Activated CD4-positive, alpha-beta memory T cell treated with anti-CD3 and anti-CD28 coated beads, Interleukin-2, amount 10 ng/mL, durations not matched to agents 7 days and 5 days (primary cell): ENCODE data around the gene IL4R. TPM values are rescaled to one million over a fixed set of nuclear protein-coding genes. Genes with fewer than 3 reads are reported as not detected.

Source experiments
- CTCF ChIA-PET: fragments of 350-600 bp; sonication (Branson Sonifier 250); formaldehyde crosslinking; loops from one replicate; lab custom pipeline; 2021; ENCODE audit warnings: antibody characterized with exemption, inconsistent platforms; lab: Charles Lee
- POLR2A ChIA-PET: fragments of 350-600 bp; sonication (Branson Sonifier 250); formaldehyde crosslinking; loops from one replicate; lab custom pipeline; 2021; ENCODE audit warnings: antibody characterized with exemption; lab: Charles Lee
- DNase-seq: peaks from one replicate; pipeline ENCODE4 v3.0.0-alpha.2; 2020
- H3K27ac Mint-ChIP-seq: one replicate; pipeline ENCODE4 v1.8.0; 2021; ENCODE audit warnings: mild to moderate bottlenecking, mixed read lengths
- H3K27me3 Mint-ChIP-seq: one replicate; pipeline ENCODE4 v1.8.0; 2021; ENCODE audit warnings: mixed read lengths
- H3K36me3 Mint-ChIP-seq: one replicate; pipeline ENCODE4 v1.8.0; 2021; ENCODE audit warnings: low read depth, mixed read lengths
- H3K4me1 Mint-ChIP-seq: one replicate; pipeline ENCODE4 v1.8.0; 2021; ENCODE audit warnings: mixed read lengths
- H3K4me3 Mint-ChIP-seq: one replicate; pipeline ENCODE4 v1.8.0; 2021; ENCODE audit warnings: mild to moderate bottlenecking, mixed read lengths
- H3K9me3 Mint-ChIP-seq: one replicate; pipeline ENCODE4 v1.8.0; 2021; ENCODE audit warnings: mixed read lengths
- total RNA-seq, 2 experiments: library from RNA; stranded (reverse); gene quantifications; one replicate each; pipeline ENCODE4 v1.2.3, GENCODE V29; 2021

The IL4R gene
- total RNA-seq, 2 experiments from 2014 or later, result 257 to 268 TPM

- Mint-ChIP-seq H3K4me3 (peak overlapping the region; percentile 37), H3K36me3 (no peaks in the 10 kb centered on the region), H3K4me1 (peaks cover 31% of the 10 kb centered on the region), H3K9me3 (no peaks in the 10 kb centered on the region), H3K27me3 (no peaks in the 10 kb centered on the region), H3K27ac (peak overlapping the region; percentile 88)
- ChIA-PET CTCF (interaction anchor here (1.0 to 2.0 kb wide), 8 partner anchors 10 to 208 kb away, joined by 3 to 13 read pairs (median 6); partner anchors contain the start of gene IL21R), POLR2A (interaction anchor here (0.5 to 2.3 kb wide), 12 partner anchors 10 to 220 kb away, joined by 3 to 8 read pairs (median 5); partner anchors contain the start of genes IL21R and KDM8)
- DNase-seq, result peak; percentile 31
These were observed 64.1 kb downstream of the IL4R start for GRCh38 chr16:27377666-27378485.

- DNase-seq, result peak; percentile 28
- Mint-ChIP-seq H3K27me3 (no peaks in the 10 kb centered on the region), H3K27ac (peak overlapping the region; percentile 64), H3K36me3 (no peaks in the 10 kb centered on the region), H3K4me3 (peak overlapping the region; percentile 5), H3K9me3 (peaks cover 2% of the 10 kb centered on the region), H3K4me1 (peaks cover 31% of the 10 kb centered on the region)
- POLR2A ChIA-PET, result interaction anchor here (1.2 to 2.3 kb wide), 3 partner anchors 9 to 25 kb away, joined by 4 to 8 read pairs (median 5); no protein-coding TSS in a partner anchor
- CTCF ChIA-PET, result interaction anchor here (1.2 to 2.0 kb wide), 4 partner anchors 22 to 209 kb away, joined by 3 to 9 read pairs (median 6); partner anchors contain the start of gene IL21R
These were observed 65.2 kb downstream of the IL4R start for GRCh38 chr16:27378871-27379481.

- peaks cover 33% of the 10 kb centered on the region for H3K4me1 Mint-ChIP-seq
- POLR2A ChIA-PET, result no interaction called here
These were observed 66.1 kb downstream of the IL4R start for GRCh38 chr16:27379919-27380318.

GRCh38 chr16:27381236-27381635, 67.5 kb downstream of the IL4R start:
- Mint-ChIP-seq H3K9me3 (peaks cover 11% of the 10 kb centered on the region), H3K36me3 (peaks cover 7% of the 10 kb centered on the region), H3K27ac (no peak overlapping the region), H3K4me1 (peaks cover 32% of the 10 kb centered on the region), H3K27me3 (no peaks in the 10 kb centered on the region), H3K4me3 (no peak overlapping the region)
- POLR2A ChIA-PET, result no interaction called here
- CTCF ChIA-PET, result no interaction called here
- DNase-seq, result peak; percentile 12

More at GRCh38 chr16:27379919-27380318, 66.1 kb downstream of the IL4R start:
- Mint-ChIP-seq H3K36me3 (peaks cover 6% of the 10 kb centered on the region), H3K27me3 (no peaks in the 10 kb centered on the region), H3K9me3 (peaks cover 10% of the 10 kb centered on the region), H3K4me3 (no peak overlapping the region), H3K27ac (no peak overlapping the region)
- DNase-seq, result peak; percentile 11
- CTCF ChIA-PET, result no interaction called here

GRCh38 chr16:27381974-27382855, 68.4 kb downstream of the IL4R start:
- DNase-seq, result no peak
- CTCF ChIA-PET, result interaction anchor here (1.2 kb wide), 1 partner anchor 10 kb away, joined by 3 read pairs; no protein-coding TSS in a partner anchor
- H3K4me1 Mint-ChIP-seq, result peaks cover 28% of the 10 kb centered on the region

GRCh38 chr16:27383556-27384243, 69.9 kb downstream of the IL4R start:
- Mint-ChIP-seq H3K4me1 (peaks cover 24% of the 10 kb centered on the region), H3K27me3 (no peaks in the 10 kb centered on the region), H3K4me3 (no peak overlapping the region), H3K9me3 (peaks cover 17% of the 10 kb centered on the region), H3K36me3 (peaks cover 17% of the 10 kb centered on the region), H3K27ac (no peak overlapping the region)
- no peak for DNase-seq
- CTCF ChIA-PET, result no interaction called here
- POLR2A ChIA-PET, result no interaction called here

More at GRCh38 chr16:27381974-27382855, 68.4 kb downstream of the IL4R start:
- Mint-ChIP-seq H3K36me3 (peaks cover 12% of the 10 kb centered on the region), H3K9me3 (peaks cover 17% of the 10 kb centered on the region), H3K27ac (no peak overlapping the region), H3K27me3 (no peaks in the 10 kb centered on the region), H3K4me3 (no peak overlapping the region)
- POLR2A ChIA-PET, result no interaction called here

GRCh38 chr16:27384425-27384824, 70.7 kb downstream of the IL4R start:
- Mint-ChIP-seq H3K9me3 (peaks cover 19% of the 10 kb centered on the region), H3K4me3 (no peak overlapping the region), H3K27me3 (no peaks in the 10 kb centered on the region), H3K27ac (no peak overlapping the region), H3K36me3 (peaks cover 20% of the 10 kb centered on the region), H3K4me1 (peaks cover 26% of the 10 kb centered on the region)
- ChIA-PET CTCF (no interaction called here), POLR2A (no interaction called here)
- DNase-seq, result no peak

- POLR2A ChIA-PET, result no interaction called here
- Mint-ChIP-seq H3K36me3 (peaks cover 23% of the 10 kb centered on the region), H3K4me1 (peaks cover 27% of the 10 kb centered on the region), H3K27me3 (no peaks in the 10 kb centered on the region), H3K9me3 (peaks cover 23% of the 10 kb centered on the region), H3K27ac (no peak overlapping the region), H3K4me3 (no peak overlapping the region)
- CTCF ChIA-PET, result no interaction called here
- no peak for DNase-seq
These were observed 71.6 kb downstream of the IL4R start for GRCh38 chr16:27385398-27385797.

GRCh38 chr16:27386674-27387073, 72.9 kb downstream of the IL4R start:
- DNase-seq, result no peak
- Mint-ChIP-seq H3K27me3 (peaks cover 1% of the 10 kb centered on the region), H3K4me3 (no peak overlapping the region), H3K27ac (no peak overlapping the region), H3K36me3 (peaks cover 28% of the 10 kb centered on the region), H3K9me3 (peaks cover 26% of the 10 kb centered on the region), H3K4me1 (peaks cover 27% of the 10 kb centered on the region)
- ChIA-PET POLR2A (interaction anchor here (0.8 to 3.4 kb wide), 3 partner anchors 9 to 19 kb away, joined by 3 to 13 read pairs (median 8); no protein-coding TSS in a partner anchor), CTCF (interaction anchor here (1.5 to 3.1 kb wide), 2 partner anchors 12 to 213 kb away, joined by 4 to 17 read pairs; no protein-coding TSS in a partner anchor)

GRCh38 chr16:27387724-27388123, 74.0 kb downstream of the IL4R start:
- Mint-ChIP-seq H3K27me3 (peaks cover 2% of the 10 kb centered on the region), H3K9me3 (peaks cover 31% of the 10 kb centered on the region), H3K36me3 (peaks cover 37% of the 10 kb centered on the region), H3K4me3 (no peak overlapping the region), H3K27ac (no peak overlapping the region), H3K4me1 (peaks cover 27% of the 10 kb centered on the region)
- CTCF ChIA-PET, result interaction anchor here (1.0 to 3.1 kb wide), 7 partner anchors 10 to 214 kb away, joined by 4 to 17 read pairs (median 5); no protein-coding TSS in a partner anchor
- POLR2A ChIA-PET, result interaction anchor here (0.8 to 3.4 kb wide), 10 partner anchors 10 to 70 kb away, joined by 3 to 13 read pairs (median 4); partner anchors contain the start of gene IL21R
- DNase-seq, result no peak

- Mint-ChIP-seq H3K4me3 (no peak overlapping the region), H3K9me3 (peaks cover 34% of the 10 kb centered on the region), H3K4me1 (peaks cover 35% of the 10 kb centered on the region), H3K36me3 (peaks cover 45% of the 10 kb centered on the region), H3K27me3 (peaks cover 2% of the 10 kb centered on the region), H3K27ac (no peak overlapping the region)
- DNase-seq, result no peak
- CTCF ChIA-PET, result interaction anchor here (1.2 to 1.6 kb wide), 2 partner anchors 9 to 61 kb away, joined by 3 to 4 read pairs; no protein-coding TSS in a partner anchor
- POLR2A ChIA-PET, result interaction anchor here (0.7 to 3.4 kb wide), 3 partner anchors 12 to 23 kb away, joined by 3 to 13 read pairs (median 11); partner anchors contain the start of gene IL21R
These were observed 75.6 kb downstream of the IL4R start for GRCh38 chr16:27389272-27389961.
